H9 (cell line): ENCODE data around the gene CPNE5. TPM values are rescaled to one million over a fixed set of nuclear protein-coding genes. Genes with fewer than 3 reads are reported as not detected.

Experiments
- DNase-seq: peaks from one replicate; pipeline ENCODE4 v3.0.0-alpha.2; 2017
- H2AFZ ChIP-seq: one replicate; pipeline ENCODE4 v1.6.1; 2013; ENCODE audit warnings: mild to moderate bottlenecking, low read length, control low read depth, moderate library complexity
- H2AK5ac ChIP-seq: 2 replicates; pipeline ENCODE4 v1.6.1; 2013; ENCODE audit warnings: low read length, control low read depth, mixed read lengths; ENCODE audit not compliant: insufficient read length
- H2BK120ac ChIP-seq: one replicate; pipeline ENCODE4 v1.6.1; 2013; ENCODE audit warnings: low read depth, mild to moderate bottlenecking, low read length, control low read depth, inconsistent platforms; ENCODE audit not compliant: poor library complexity, severe bottlenecking
- H2BK12ac ChIP-seq: 2 replicates; pipeline ENCODE4 v1.6.1; 2013; ENCODE audit warnings: low read length, control low read depth, mixed read lengths, low read depth; ENCODE audit not compliant: insufficient read length
- H2BK15ac ChIP-seq: 2 replicates; pipeline ENCODE4 v1.6.1; 2013; ENCODE audit warnings: low read depth, low read length, control low read depth
- H2BK20ac ChIP-seq: one replicate; pipeline ENCODE4 v1.6.1; 2013; ENCODE audit warnings: low read depth, mild to moderate bottlenecking, low read length, control low read depth, inconsistent platforms; ENCODE audit not compliant: poor library complexity, severe bottlenecking
- H2BK5ac ChIP-seq: 2 replicates; pipeline ENCODE4 v1.6.1; 2013; ENCODE audit warnings: low read length, control low read depth, mixed read lengths; ENCODE audit not compliant: insufficient read length
- H3K14ac ChIP-seq: 2 replicates; pipeline ENCODE4 v1.6.1; 2013; ENCODE audit warnings: low read length, control low read depth; ENCODE audit not compliant: insufficient read depth
- H3K18ac ChIP-seq: 2 replicates; pipeline ENCODE4 v1.6.1; 2013; ENCODE audit warnings: low read depth, mild to moderate bottlenecking, mixed read lengths, low read length, control low read depth; ENCODE audit not compliant: insufficient read length
- H3K23ac ChIP-seq: 2 replicates; pipeline ENCODE4 v1.6.1; 2013; ENCODE audit warnings: low read length, control low read depth, mixed read lengths, low read depth; ENCODE audit not compliant: insufficient read length
- H3K23me2 ChIP-seq: 2 replicates; pipeline ENCODE4 v1.6.1; 2013; ENCODE audit warnings: low read depth, mild to moderate bottlenecking, mixed read lengths, low read length, control low read depth; ENCODE audit not compliant: insufficient read length, poor library complexity, severe bottlenecking
- H3K27ac ChIP-seq: 2 replicates; pipeline ENCODE4 v1.5.1; 2013; ENCODE audit warnings: low read length, control low read depth, mixed read lengths, low read depth; ENCODE audit not compliant: insufficient read length
- H3K27me3 ChIP-seq: 2 replicates; pipeline ENCODE4 v1.6.1; 2013; ENCODE audit warnings: low read length, control low read depth, inconsistent platforms; ENCODE audit not compliant: insufficient read depth
- H3K4ac ChIP-seq: 2 replicates; pipeline ENCODE4 v1.6.1; 2013; ENCODE audit warnings: low read depth, mild to moderate bottlenecking, control low read depth, inconsistent platforms, low read length, moderate library complexity
- H3K4me1 ChIP-seq: 2 replicates; pipeline ENCODE4 v1.6.1; 2013; ENCODE audit warnings: low read length, control low read depth, inconsistent platforms; ENCODE audit not compliant: insufficient read depth
- H3K4me2 ChIP-seq: 2 replicates; pipeline ENCODE4 v1.6.1; 2013; ENCODE audit warnings: low read length, control low read depth, mixed read lengths; ENCODE audit not compliant: insufficient read length, insufficient read depth
- H3K56ac ChIP-seq: 2 replicates; pipeline ENCODE4 v1.6.1; 2013; ENCODE audit warnings: low read depth, mild to moderate bottlenecking, mixed read lengths, low read length, control low read depth; ENCODE audit not compliant: insufficient read length
- H3K79me1 ChIP-seq: 2 replicates; pipeline ENCODE4 v1.6.1; 2013; ENCODE audit warnings: low read depth, mild to moderate bottlenecking, moderate library complexity, low read length, control low read depth, inconsistent platforms; ENCODE audit not compliant: insufficient read depth, poor library complexity, severe bottlenecking
- H3K79me2 ChIP-seq: 2 replicates; pipeline ENCODE4 v1.6.1; 2013; ENCODE audit warnings: low read length, control low read depth, inconsistent platforms; ENCODE audit not compliant: insufficient read depth
- H3K9ac ChIP-seq: 2 replicates; pipeline ENCODE4 v1.6.1; 2013; ENCODE audit warnings: low read length, control low read depth, mixed read lengths; ENCODE audit not compliant: insufficient read length; ENCODE audit errors: extremely low read depth
- H3K9me3 ChIP-seq: one replicate; pipeline ENCODE4 v1.6.1; 2013; ENCODE audit warnings: low read depth, low read length, inconsistent platforms; ENCODE audit not compliant: control insufficient read depth
- H3T11ph ChIP-seq: one replicate; pipeline ENCODE4 v1.6.1; 2013; ENCODE audit warnings: mild to moderate bottlenecking, low read length, control low read depth, inconsistent platforms
- H4K20me1 ChIP-seq: one replicate; pipeline ENCODE4 v1.6.1; 2013; ENCODE audit not compliant: control insufficient read depth, insufficient read length, insufficient read depth
- H4K5ac ChIP-seq: 2 replicates; pipeline ENCODE4 v1.6.1; 2013; ENCODE audit warnings: low read depth, mild to moderate bottlenecking, mixed read lengths, low read length, control low read depth; ENCODE audit not compliant: insufficient read length
- H4K8ac ChIP-seq: replicated peaks from 2 replicates; pipeline ENCODE4 v1.6.1; 2013; ENCODE audit warnings: low read length, control low read depth, mixed read lengths, low read depth; ENCODE audit not compliant: insufficient read length
- H4K91ac ChIP-seq: 2 replicates; pipeline ENCODE4 v1.6.1; 2013; ENCODE audit warnings: low read depth, mild to moderate bottlenecking, moderate library complexity, mixed read lengths, low read length, control low read depth; ENCODE audit not compliant: insufficient read length
- H3K27ac Mint-ChIP-seq, 3 experiments: 2 replicates in 2 of 3; 3 replicates in 1 of 3; pipeline ENCODE4 v1.8.0; 2020 to 2021; ENCODE audit warnings: mixed read lengths in 3 of 3, mild to moderate bottlenecking in 1 of 3, moderate library complexity in 1 of 3
- H3K27me3 Mint-ChIP-seq: 2 replicates; pipeline ENCODE4 v1.8.0; 2021; ENCODE audit warnings: low read depth, mild to moderate bottlenecking, moderate library complexity, mixed read lengths
- H3K36me3 Mint-ChIP-seq, 3 experiments: 2 replicates in 2 of 3; 3 replicates in 1 of 3; pipeline ENCODE4 v1.8.0; 2020 to 2021; ENCODE audit warnings: low read depth in 3 of 3, mixed read lengths in 3 of 3; ENCODE audit not compliant: insufficient read depth in 1 of 3
- H3K4me1 Mint-ChIP-seq, 2 experiments: 2 replicates each; pipeline ENCODE4 v1.8.0; 2020; ENCODE audit warnings: mixed read lengths in 2 of 2
- H3K4me3 Mint-ChIP-seq, 2 experiments: 2 replicates in 1 of 2; 3 replicates in 1 of 2; pipeline ENCODE4 v1.8.0; 2020 to 2021; ENCODE audit warnings: mild to moderate bottlenecking in 2 of 2, mixed read lengths in 2 of 2, moderate library complexity in 1 of 2
- H3K9me3 Mint-ChIP-seq, 2 experiments: 2 replicates in 1 of 2; 3 replicates in 1 of 2; pipeline ENCODE4 v1.8.0; 2020; ENCODE audit warnings: mild to moderate bottlenecking in 2 of 2, mixed read lengths in 2 of 2, moderate library complexity in 1 of 2
- WGBS: extraction: QIAGEN DNeasy Blood & Tissue Kit; methylation state at CpG from one replicate; pipeline ENCODE4 v1.1.7; 2013; ENCODE audit warnings: missing lambda C conversion rate, low lambda C conversion rate, mixed read lengths; ENCODE audit not compliant: insufficient read length; ENCODE audit errors: extremely low coverage; 5-methylcytosine and 5-hydroxymethylcytosine counted together
- total RNA-seq: library from RNA; stranded (reverse); gene quantifications from 2 replicates; pipeline ENCODE4 v1.2.1, GENCODE V29; 2021
- TF ChIP-seq, protein P1 (sequence below): fragments of 200-600 bp; sonication (generic); conservative IDR thresholded peaks from 3 replicates; pipeline ENCODE4 v1.8.0; 2021; ENCODE audit warnings: antibody characterized with exemption, mild to moderate bottlenecking

Gene CPNE5
- total RNA-seq, 1 experiment from 2014 or later: 0.52 TPM

DNA sequence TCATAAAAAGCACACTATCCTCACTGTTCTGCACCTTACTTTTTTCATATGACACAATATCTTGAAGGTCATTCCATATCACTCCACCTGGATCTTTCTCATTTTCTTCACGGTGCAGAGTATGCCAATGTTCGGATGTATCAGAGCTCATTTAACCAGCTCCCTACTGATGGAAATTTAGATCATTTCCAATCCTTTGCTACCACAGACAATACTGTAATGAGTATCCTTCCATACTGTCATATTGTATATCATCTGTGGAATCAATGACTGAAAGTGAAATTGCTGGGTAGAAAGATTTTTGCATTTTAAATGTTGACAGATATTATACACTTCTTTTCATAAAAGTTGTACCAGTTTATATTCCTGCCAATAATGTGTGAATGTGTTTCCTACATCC, 143.8 kb downstream of the CPNE5 start:
- Histone ChIP-seq H3T11ph (no peak overlapping the region), H3K4me2 (no peak overlapping the region), H3K9me3 (no peaks in the 10 kb centered on the region), H4K5ac (no peak overlapping the region), H2AK5ac (no peak overlapping the region), H2BK5ac (no peak overlapping the region), H4K91ac (no peak overlapping the region), H3K79me1 (no peaks in the 10 kb centered on the region), H3K9ac (no peak overlapping the region), H2BK20ac (no peak overlapping the region), H3K23ac (no peak overlapping the region), H3K18ac (no peak overlapping the region), H3K56ac (no peak overlapping the region), H3K4me1 (no peaks in the 10 kb centered on the region), H4K8ac (no peak overlapping the region), H3K27me3 (no peaks in the 10 kb centered on the region), H2AFZ (no peak overlapping the region), H3K23me2 (no peaks in the 10 kb centered on the region), H2BK120ac (no peak overlapping the region), H2BK15ac (no peak overlapping the region), H3K4ac (no peak overlapping the region), H3K79me2 (no peaks in the 10 kb centered on the region), H2BK12ac (no peak overlapping the region), H3K14ac (no peak overlapping the region), H3K27ac (no peak overlapping the region), H4K20me1 (no peaks in the 10 kb centered on the region)
- no peaks in the 10 kb centered on the region for H3K9me3 Mint-ChIP-seq
- no peaks in the 10 kb centered on the region for H3K36me3 Mint-ChIP-seq
- H3K4me3 Mint-ChIP-seq: no peak overlapping the region
- H3K27ac Mint-ChIP-seq: no peak overlapping the region
- no CpG with 5 or more reads among the region's 2 CpGs for WGBS
- peaks cover 0 to 4% of the 10 kb centered on the region in 2 experiments; a peak in 1 of 4 replicates for H3K4me1 Mint-ChIP-seq
- TF ChIP-seq, protein P1, sequence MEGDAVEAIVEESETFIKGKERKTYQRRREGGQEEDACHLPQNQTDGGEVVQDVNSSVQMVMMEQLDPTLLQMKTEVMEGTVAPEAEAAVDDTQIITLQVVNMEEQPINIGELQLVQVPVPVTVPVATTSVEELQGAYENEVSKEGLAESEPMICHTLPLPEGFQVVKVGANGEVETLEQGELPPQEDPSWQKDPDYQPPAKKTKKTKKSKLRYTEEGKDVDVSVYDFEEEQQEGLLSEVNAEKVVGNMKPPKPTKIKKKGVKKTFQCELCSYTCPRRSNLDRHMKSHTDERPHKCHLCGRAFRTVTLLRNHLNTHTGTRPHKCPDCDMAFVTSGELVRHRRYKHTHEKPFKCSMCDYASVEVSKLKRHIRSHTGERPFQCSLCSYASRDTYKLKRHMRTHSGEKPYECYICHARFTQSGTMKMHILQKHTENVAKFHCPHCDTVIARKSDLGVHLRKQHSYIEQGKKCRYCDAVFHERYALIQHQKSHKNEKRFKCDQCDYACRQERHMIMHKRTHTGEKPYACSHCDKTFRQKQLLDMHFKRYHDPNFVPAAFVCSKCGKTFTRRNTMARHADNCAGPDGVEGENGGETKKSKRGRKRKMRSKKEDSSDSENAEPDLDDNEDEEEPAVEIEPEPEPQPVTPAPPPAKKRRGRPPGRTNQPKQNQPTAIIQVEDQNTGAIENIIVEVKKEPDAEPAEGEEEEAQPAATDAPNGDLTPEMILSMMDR: no peak
- peaks cover 3% of the 10 kb centered on the region; the same call in 1 of the 2 replicates for H3K27me3 Mint-ChIP-seq
- DNase-seq: no peak
